Measurements from ENCODE around the gene ATG5. TPM values are rescaled to one million over a fixed set of nuclear protein-coding genes. Genes with fewer than 3 reads are reported as not detected.

Gene ATG5
- total and polyA plus RNA-seq, 11 donors = 8.8 to 23.9 (median 14.3) TPM

- no peak overlapping the region for H3K4me3 ChIP-seq
- TF ChIP-seq POLR2A (IDR thresholded peaks at IDR 0.05) (no peak), CTCF (IDR thresholded peaks at IDR 0.05) (no peak)
- no peak for DNase-seq
- no peak for ATAC-seq
- H3K4me1 ChIP-seq = peaks cover 0 to 12% (median 0%) of the 10 kb centered on the region in 12 donors
- intact Hi-C loops (cut with DNase I) = no loop called here
- peaks cover 0 to 4% (median 0%) of the 10 kb centered on the region in 9 donors for H3K27me3 ChIP-seq
- 68 to 79% (median 72%) methylated on average over 3 of the region's 3 CpGs for WGBS, 4 donors
- no peaks in the 10 kb centered on the region for H3K36me3 ChIP-seq
- H3K27ac ChIP-seq = no peak overlapping the region
- no peaks in the 10 kb centered on the region for H3K9me3 ChIP-seq
These were observed 168.7 kb downstream of the ATG5 start for GRCh38 chr6:106156863-106157262.

GRCh38 chr6:106156413-106156812 lies 169.1 kb downstream of the ATG5 start:
- no peak overlapping the region for H3K27ac ChIP-seq
- 65 to 90% (median 84%) methylated on average over 3 of the region's 3 CpGs for WGBS, 4 donors
- H3K9me3 ChIP-seq = no peaks in the 10 kb centered on the region
- peaks cover 0 to 12% (median 0%) of the 10 kb centered on the region in 12 donors for H3K4me1 ChIP-seq
- H3K36me3 ChIP-seq = no peaks in the 10 kb centered on the region
- DNase-seq (no peak), ATAC-seq (no peak)
- intact Hi-C loops (cut with DNase I) = no loop called here
- H3K27me3 ChIP-seq = peaks cover 0 to 4% (median 0%) of the 10 kb centered on the region in 9 donors
- no peak for TF ChIP-seq CTCF (IDR thresholded peaks at IDR 0.05)
- TF ChIP-seq POLR2A (IDR thresholded peaks at IDR 0.05) = no peak
- no peak overlapping the region for H3K4me3 ChIP-seq

GRCh38 chr6:106155219-106155830 lies 170.2 kb downstream of the ATG5 start:
- no peaks in the 10 kb centered on the region for H3K9me3 ChIP-seq
- 67 to 77% (median 71%) methylated on average over 12 of the region's 12 CpGs for WGBS, 4 donors
- intact Hi-C loops (cut with DNase I) = no loop called here
- H3K4me3 ChIP-seq = no peak overlapping the region
- no peak overlapping the region for H3K27ac ChIP-seq
- TF ChIP-seq POLR2A (IDR thresholded peaks at IDR 0.05) (no peak), CTCF (IDR thresholded peaks at IDR 0.05) (no peak)
- DNase-seq (no peak), ATAC-seq (no peak)
- peaks cover 0 to 4% (median 0%) of the 10 kb centered on the region in 9 donors for H3K27me3 ChIP-seq
- H3K36me3 ChIP-seq = no peaks in the 10 kb centered on the region
- peaks cover 0 to 12% (median 0%) of the 10 kb centered on the region in 12 donors for H3K4me1 ChIP-seq

- ATAC-seq = no peak
- H3K27me3 ChIP-seq = no peaks in the 10 kb centered on the region
- intact Hi-C loops (cut with DNase I) = no loop called here
- H3K4me1 ChIP-seq = peaks cover 0 to 12% (median 0%) of the 10 kb centered on the region in 12 donors
- no peak for DNase-seq
- H3K9me3 ChIP-seq = no peaks in the 10 kb centered on the region
- no peak overlapping the region for H3K4me3 ChIP-seq
- TF ChIP-seq CTCF (IDR thresholded peaks at IDR 0.05) = no peak
- no peak for TF ChIP-seq POLR2A (IDR thresholded peaks at IDR 0.05)
- WGBS, 4 donors = 94 to 96% (median 94%) methylated on average over 8 of the region's 8 CpGs
- H3K27ac ChIP-seq = no peak overlapping the region
- H3K36me3 ChIP-seq = no peaks in the 10 kb centered on the region
These were observed 171.2 kb downstream of the ATG5 start for GRCh38 chr6:106154326-106154725.

Data from heart left ventricle (tissue), 16 donors.